ENCODE measurements around the gene GPR18. TPM values are rescaled to one million over a fixed set of nuclear protein-coding genes. Genes with fewer than 3 reads are reported as not detected.

Gene GPR18
- total RNA-seq, 3 donors from 2014 or later, result 0.35 to 0.60 (median 0.46) TPM

GRCh38 chr13:99304541-99304940, 46.4 kb upstream of the GPR18 start:
- DNase-seq, result no peak
- intact Hi-C loops (cut with DNase I, micrococcal nuclease), result no loop called here
- H3K4me1 ChIP-seq (ENCODE audit: low read depth), result no peaks in the 10 kb centered on the region
- TF ChIP-seq, protein P1, sequence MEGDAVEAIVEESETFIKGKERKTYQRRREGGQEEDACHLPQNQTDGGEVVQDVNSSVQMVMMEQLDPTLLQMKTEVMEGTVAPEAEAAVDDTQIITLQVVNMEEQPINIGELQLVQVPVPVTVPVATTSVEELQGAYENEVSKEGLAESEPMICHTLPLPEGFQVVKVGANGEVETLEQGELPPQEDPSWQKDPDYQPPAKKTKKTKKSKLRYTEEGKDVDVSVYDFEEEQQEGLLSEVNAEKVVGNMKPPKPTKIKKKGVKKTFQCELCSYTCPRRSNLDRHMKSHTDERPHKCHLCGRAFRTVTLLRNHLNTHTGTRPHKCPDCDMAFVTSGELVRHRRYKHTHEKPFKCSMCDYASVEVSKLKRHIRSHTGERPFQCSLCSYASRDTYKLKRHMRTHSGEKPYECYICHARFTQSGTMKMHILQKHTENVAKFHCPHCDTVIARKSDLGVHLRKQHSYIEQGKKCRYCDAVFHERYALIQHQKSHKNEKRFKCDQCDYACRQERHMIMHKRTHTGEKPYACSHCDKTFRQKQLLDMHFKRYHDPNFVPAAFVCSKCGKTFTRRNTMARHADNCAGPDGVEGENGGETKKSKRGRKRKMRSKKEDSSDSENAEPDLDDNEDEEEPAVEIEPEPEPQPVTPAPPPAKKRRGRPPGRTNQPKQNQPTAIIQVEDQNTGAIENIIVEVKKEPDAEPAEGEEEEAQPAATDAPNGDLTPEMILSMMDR (IDR thresholded peaks at IDR 0.05), result no peak
- no peak overlapping the region for H3K4me3 ChIP-seq
- no peak for ATAC-seq
- H3K9me3 ChIP-seq, result no peaks in the 10 kb centered on the region
- H3K36me3 ChIP-seq (ENCODE audit: low read depth), result no peaks in the 10 kb centered on the region

- ATAC-seq (peak; percentile 25), DNase-seq (peak in 2 of 3 donors; percentile 53 to 69)
- Histone ChIP-seq H3K4me1 (ENCODE audit: low read depth) (no peaks in the 10 kb centered on the region), H3K36me3 (ENCODE audit: low read depth) (no peaks in the 10 kb centered on the region), H3K4me3 (no peak overlapping the region), H3K9me3 (no peaks in the 10 kb centered on the region)
- TF ChIP-seq, protein P1 (IDR thresholded peaks at IDR 0.05), result no peak
- intact Hi-C loops (cut with DNase I, micrococcal nuclease), result no loop called here
These were observed 45.8 kb upstream of the GPR18 start for GRCh38 chr13:99303863-99304521.

GRCh38 chr13:99302637-99303505, 44.7 kb upstream of the GPR18 start:
- DNase-seq (no peak), ATAC-seq (no peak)
- Histone ChIP-seq H3K4me3 (no peak overlapping the region), H3K36me3 (ENCODE audit: low read depth) (no peaks in the 10 kb centered on the region), H3K4me1 (ENCODE audit: low read depth) (no peaks in the 10 kb centered on the region), H3K9me3 (no peaks in the 10 kb centered on the region)
- TF ChIP-seq, protein P1 (IDR thresholded peaks at IDR 0.05), result no peak
- intact Hi-C loops (cut with DNase I, micrococcal nuclease), result no loop called here

DNA sequence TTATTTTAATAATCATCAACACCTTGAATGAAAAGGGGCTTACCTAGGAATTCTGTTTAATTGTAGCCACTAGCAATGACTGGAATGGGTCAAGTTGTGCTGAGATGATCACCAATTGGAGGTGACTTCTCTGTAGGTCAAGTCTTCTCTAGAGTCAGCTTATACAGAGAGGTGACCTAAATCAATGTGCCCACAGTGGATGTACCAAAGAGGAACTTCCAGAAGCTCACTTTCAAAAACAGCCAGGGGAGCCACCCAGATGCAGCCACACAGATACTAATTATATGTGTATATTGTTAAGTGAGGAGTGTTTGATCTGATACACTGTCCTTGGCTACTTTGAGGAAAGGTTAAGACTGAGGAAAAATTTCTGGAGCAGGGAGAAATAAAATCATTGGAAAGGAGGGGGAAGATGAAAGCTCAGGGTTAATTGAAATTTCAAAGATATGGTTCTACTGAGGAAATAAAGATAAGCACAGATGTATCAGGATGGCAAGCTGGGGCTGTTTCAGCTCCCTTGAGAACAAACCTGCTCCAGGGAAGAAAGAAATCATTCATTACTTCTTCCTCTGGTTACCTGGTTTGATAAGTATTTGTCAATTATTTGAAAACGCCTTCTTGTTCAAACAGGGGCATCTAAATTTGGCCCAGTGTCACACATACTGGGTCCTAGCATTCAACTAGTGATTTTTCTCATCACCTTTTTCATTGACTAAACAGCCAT, 43.9 kb upstream of the GPR18 start:
- no peak for DNase-seq
- intact Hi-C loops (cut with DNase I, micrococcal nuclease), result no loop called here
- H3K4me1 ChIP-seq (ENCODE audit: low read depth), result no peaks in the 10 kb centered on the region

More for the DNA sequence above, 43.9 kb upstream of the GPR18 start:
- Histone ChIP-seq H3K36me3 (ENCODE audit: low read depth) (no peaks in the 10 kb centered on the region), H3K9me3 (no peaks in the 10 kb centered on the region), H3K4me3 (no peak overlapping the region)
- TF ChIP-seq, protein P1 (IDR thresholded peaks at IDR 0.05), result no peak
- peak; percentile 35 for ATAC-seq
